WTC11 (cell line): Measurements from ENCODE around the gene POLG.

Experiments used
- ATF3 ChIP-seq: sonication (generic); formaldehyde crosslinking; conservative IDR thresholded peaks from 2 replicates; pipeline ENCODE4 v1.8.1; 2022; ENCODE audit warnings: mild to moderate bottlenecking, missing genetic modification reagents
- CTCF ChIP-seq: fragments of 200-600 bp; IDR thresholded peaks from 2 replicates; pipeline ENCODE4 v1.8.0; 2022; ENCODE audit warnings: antibody characterized with exemption
- E2F4 ChIP-seq: sonication (generic); formaldehyde crosslinking; IDR thresholded peaks from 2 replicates; pipeline ENCODE4 v1.8.1; 2022; ENCODE audit warnings: low read depth, mild to moderate bottlenecking, moderate library complexity, missing genetic modification reagents, borderline replicate concordance
- ERG ChIP-seq: fragments of 250-450 bp; sonication (Bioruptor Pico); IDR thresholded peaks from 2 replicates; pipeline ENCODE4 v1.8.0; 2021; ENCODE audit warnings: mild to moderate bottlenecking
- NFE2L1 ChIP-seq: sonication (generic); formaldehyde crosslinking; IDR thresholded peaks from 2 replicates; pipeline ENCODE4 v1.8.1; 2023; ENCODE audit warnings: missing genetic modification reagents
- SMAD3 ChIP-seq: sonication (generic); formaldehyde crosslinking; IDR thresholded peaks from 2 replicates; pipeline ENCODE4 v1.8.0; 2022; ENCODE audit warnings: missing genetic modification reagents, mild to moderate bottlenecking, borderline replicate concordance
- STAT6 ChIP-seq: sonication (generic); formaldehyde crosslinking; conservative IDR thresholded peaks from 2 replicates; pipeline ENCODE4 v1.8.1; 2023; ENCODE audit warnings: mild to moderate bottlenecking, low read depth, missing genetic modification reagents, moderate library complexity
- TCF7 ChIP-seq: sonication (generic); formaldehyde crosslinking; IDR thresholded peaks from 2 replicates; pipeline ENCODE4 v1.8.0; 2022; ENCODE audit warnings: mild to moderate bottlenecking, low read depth, missing genetic modification reagents, moderate library complexity
- TEAD1 ChIP-seq: sonication (generic); formaldehyde crosslinking; IDR thresholded peaks from 2 replicates; pipeline ENCODE4 v1.8.0; 2022; ENCODE audit warnings: mild to moderate bottlenecking, missing genetic modification reagents
- TP53 ChIP-seq: sonication (generic); formaldehyde crosslinking; IDR thresholded peaks from 2 replicates; pipeline ENCODE4 v1.8.1; 2023; ENCODE audit warnings: mild to moderate bottlenecking, missing genetic modification reagents
- ZNF121 ChIP-seq: sonication (generic); formaldehyde crosslinking; IDR thresholded peaks from 2 replicates; pipeline ENCODE4 v1.8.0; 2023; ENCODE audit warnings: missing genetic modification reagents
- ZNF138 ChIP-seq: sonication (generic); formaldehyde crosslinking; conservative IDR thresholded peaks from 2 replicates; pipeline ENCODE4 v1.8.1; 2022; ENCODE audit warnings: mild to moderate bottlenecking, moderate library complexity, missing genetic modification reagents

- TF ChIP-seq TCF7 (CRISPR knock-in tag) (no peak), CTCF (no peak), TEAD1 (CRISPR knock-in tag) (no peak), ERG (no peak), SMAD3 (CRISPR knock-in tag) (no peak), ATF3 (CRISPR knock-in tag) (no peak), ZNF138 (CRISPR knock-in tag) (no peak), E2F4 (CRISPR knock-in tag) (no peak), NFE2L1 (no peak), TP53 (no peak), STAT6 (CRISPR knock-in tag) (no peak), ZNF121 (no peak)
These were observed 14.6 kb upstream of the POLG start for GRCh38 chr15:89349206-89349558.
